HG03521 (cell line): ENCODE data around the gene PLSCR3.

Experiments used
- ATAC-seq: cut with Tn5 transposase; IDR thresholded peaks from one replicate; pipeline ENCODE4 v1.9.1; 2021; ENCODE audit warnings: mild to moderate bottlenecking, moderate library complexity; ENCODE audit not compliant: unreplicated experiment

Gene PLSCR3

GRCh38 chr17:7426896-7427489 is 32.7 kb upstream of the PLSCR3 start:
- ATAC-seq: no peak

- no peak for ATAC-seq
Observed at GRCh38 chr17:7426203-7426863, 32.0 kb upstream of the PLSCR3 start.

- ATAC-seq: no peak
Observed at GRCh38 chr17:7425756-7426155, 31.4 kb upstream of the PLSCR3 start.

- no peak for ATAC-seq
Observed at GRCh38 chr17:7425316-7425715, 31.0 kb upstream of the PLSCR3 start, which contains the start of gene SPEM2. TSS of gene SPEM2 (plus strand) at chr17:7425616. CDS start at chr17:7425689, 73 bp downstream.

- no peak for ATAC-seq
Observed at GRCh38 chr17:7423679-7424078, 29.4 kb upstream of the PLSCR3 start.

- ATAC-seq: no peak
Observed at GRCh38 chr17:7421186-7421585, 26.9 kb upstream of the PLSCR3 start.

GRCh38 chr17:7419819-7420610 is 25.7 kb upstream of the PLSCR3 start, which contains the start of gene SPEM1:
TSS of gene SPEM1 (plus strand) at chr17:7420324. CDS start at chr17:7420385, 61 bp downstream.
- ATAC-seq: no peak

- ATAC-seq: no peak
Observed at GRCh38 chr17:7418472-7419152, 24.3 kb upstream of the PLSCR3 start.

- ATAC-seq: no peak
Observed at GRCh38 chr17:7417056-7417655, 22.8 kb upstream of the PLSCR3 start.

- ATAC-seq: no peak
Observed at GRCh38 chr17:7416323-7416722, 22.0 kb upstream of the PLSCR3 start.

GRCh38 chr17:7415784-7416183 is 21.5 kb upstream of the PLSCR3 start:
- ATAC-seq: no peak

GRCh38 chr17:7414837-7415236 is 20.5 kb upstream of the PLSCR3 start:
- no peak for ATAC-seq

GRCh38 chr17:7413346-7413985 is 19.1 kb upstream of the PLSCR3 start:
- no peak for ATAC-seq

- no peak for ATAC-seq
Observed at GRCh38 chr17:7411427-7411750, 17.1 kb upstream of the PLSCR3 start.

GRCh38 chr17:7410634-7411426 is 16.5 kb upstream of the PLSCR3 start:
- no peak for ATAC-seq

GRCh38 chr17:7409716-7410115 is 15.4 kb upstream of the PLSCR3 start:
- ATAC-seq: no peak

- no peak for ATAC-seq
Observed at GRCh38 chr17:7408863-7409262, 14.5 kb upstream of the PLSCR3 start.

GRCh38 chr17:7408252-7408727 is 14.0 kb upstream of the PLSCR3 start:
- ATAC-seq: no peak

- ATAC-seq: no peak
Observed at GRCh38 chr17:7407485-7408251, 13.3 kb upstream of the PLSCR3 start, which contains the start of gene NLGN2. TSS of gene NLGN2 (plus strand) at chr17:7407845. CDS start at chr17:7408256, 411 bp downstream.
